ENCODE measurements around the gene PUS10. TPM values are rescaled to one million over a fixed set of nuclear protein-coding genes. Genes with fewer than 3 reads are reported as not detected.

The PUS10 gene
- total and polyA plus RNA-seq, 2 of the 13 experiments (the other 11 are each of a cell fraction or from before 2014, with no cell fraction given) = 41.4 to 44.3 TPM

DNA sequence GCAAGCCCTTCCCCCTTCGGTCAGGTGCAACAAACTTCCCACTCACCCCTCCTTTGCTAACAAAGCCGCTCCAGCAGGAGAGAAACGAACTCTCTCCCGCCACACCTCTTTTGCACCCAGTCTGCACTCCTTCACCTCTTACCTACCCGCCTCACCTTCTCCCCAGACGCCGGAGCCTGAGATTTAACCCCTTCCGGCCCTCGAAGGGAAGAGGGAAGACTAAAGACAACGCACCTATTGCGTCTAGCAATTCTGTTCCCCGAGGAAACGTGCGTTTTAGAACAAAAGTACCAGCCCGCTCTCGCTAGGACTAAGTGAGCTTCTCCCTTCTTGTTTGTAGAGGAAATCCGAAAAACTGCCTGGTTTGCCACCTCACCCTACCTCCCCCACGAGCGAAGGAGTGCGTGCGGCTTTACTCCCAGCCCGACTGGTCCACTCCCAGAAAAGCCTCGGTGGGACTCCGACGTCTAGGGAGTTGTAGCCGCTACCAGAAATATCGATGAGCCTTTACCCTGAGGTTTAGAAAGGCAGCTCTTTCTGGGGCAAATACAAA lies 976 bp downstream of the PUS10 start (continued):
- TF ChIP-seq, protein P1, sequence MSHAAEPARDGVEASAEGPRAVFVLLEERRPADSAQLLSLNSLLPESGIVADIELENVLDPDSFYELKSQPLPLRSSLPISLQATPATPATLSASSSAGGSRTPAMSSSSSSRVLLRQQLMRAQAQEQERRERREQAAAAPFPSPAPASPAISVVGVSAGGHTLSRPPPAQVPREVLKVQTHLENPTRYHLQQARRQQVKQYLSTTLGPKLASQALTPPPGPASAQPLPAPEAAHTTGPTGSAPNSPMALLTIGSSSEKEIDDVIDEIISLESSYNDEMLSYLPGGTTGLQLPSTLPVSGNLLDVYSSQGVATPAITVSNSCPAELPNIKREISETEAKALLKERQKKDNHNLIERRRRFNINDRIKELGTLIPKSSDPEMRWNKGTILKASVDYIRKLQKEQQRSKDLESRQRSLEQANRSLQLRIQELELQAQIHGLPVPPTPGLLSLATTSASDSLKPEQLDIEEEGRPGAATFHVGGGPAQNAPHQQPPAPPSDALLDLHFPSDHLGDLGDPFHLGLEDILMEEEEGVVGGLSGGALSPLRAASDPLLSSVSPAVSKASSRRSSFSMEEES (CRISPR knock-in tag; IDR thresholded peaks at IDR 0.05) = 0 out of 2 replicates have a peak, but pooled peaks have one; percentile 17
- TF ChIP-seq PAWR (CRISPR knock-in tag; IDR thresholded peaks at IDR 0.05; ENCODE audit: borderline replicate concordance) (peak; percentile 73; the same call in 1 of the 2 replicates), REL (CRISPR knock-in tag; conservative IDR thresholded peaks at IDR 0.05) (no peak; the same call in 1 of the 2 replicates), ZNF354B (CRISPR knock-in tag; IDR thresholded peaks at IDR 0.05) (peak; percentile 61; the same call in 1 of the 2 replicates), DDIT3 (CRISPR knock-in tag; IDR thresholded peaks at IDR 0.05) (no peak), ZNF414 (CRISPR knock-in tag; IDR thresholded peaks at IDR 0.05) (peak; percentile 65), NFYB (CRISPR knock-in tag; IDR thresholded peaks at IDR 0.05) (no peak; the same call in 1 of the 2 replicates), HCFC1 (IDR thresholded peaks at IDR 0.05; ENCODE audit: low read depth, low read length) (no peak), MED8 (CRISPR knock-in tag; IDR thresholded peaks at IDR 0.05; ENCODE audit: insufficient replicate concordance) (peak; percentile 74), ZNF546 (CRISPR knock-in tag; conservative IDR thresholded peaks at IDR 0.05) (peak; percentile 59; the same call in 1 of the 2 replicates), MEIS2 (CRISPR knock-in tag; IDR thresholded peaks at IDR 0.05) (0 out of 2 replicates have a peak, but pooled peaks have one; percentile 34), ZSCAN20 (CRISPR knock-in tag; IDR thresholded peaks at IDR 0.05; ENCODE audit: borderline replicate concordance) (no peak), STAT5B (CRISPR knock-in tag; IDR thresholded peaks at IDR 0.05) (0 out of 2 replicates have a peak, but pooled peaks have one; percentile 9), ATM (IDR thresholded peaks at IDR 0.05; ENCODE audit: borderline replicate concordance) (no peak), PLRG1 (conservative IDR thresholded peaks at IDR 0.05) (no peak), ZNF800 (CRISPR knock-in tag; IDR thresholded peaks at IDR 0.05) (no peak), ZNF816 (CRISPR knock-in tag; IDR thresholded peaks at IDR 0.05; ENCODE audit: borderline replicate concordance) (no peak), ZMYM4 (CRISPR knock-in tag; IDR thresholded peaks at IDR 0.05) (0 out of 2 replicates have a peak, but pooled peaks have one; percentile 44), KLF6 (CRISPR knock-in tag; IDR thresholded peaks at IDR 0.05) (0 out of 2 replicates have a peak, but pooled peaks have one; percentile 19), HDAC2 (CRISPR knock-in tag; IDR thresholded peaks at IDR 0.05) (peak; percentile 34; the same call in 1 of the 2 replicates), CBX5 (CRISPR knock-in tag; IDR thresholded peaks at IDR 0.05; ENCODE audit: borderline replicate concordance) (peak; percentile 73; the same call in 1 of the 2 replicates), ZNF292 (CRISPR knock-in tag; IDR thresholded peaks at IDR 0.05; ENCODE audit: borderline replicate concordance, low read depth) (no peak)
- TF ChIP-seq, protein P2, sequence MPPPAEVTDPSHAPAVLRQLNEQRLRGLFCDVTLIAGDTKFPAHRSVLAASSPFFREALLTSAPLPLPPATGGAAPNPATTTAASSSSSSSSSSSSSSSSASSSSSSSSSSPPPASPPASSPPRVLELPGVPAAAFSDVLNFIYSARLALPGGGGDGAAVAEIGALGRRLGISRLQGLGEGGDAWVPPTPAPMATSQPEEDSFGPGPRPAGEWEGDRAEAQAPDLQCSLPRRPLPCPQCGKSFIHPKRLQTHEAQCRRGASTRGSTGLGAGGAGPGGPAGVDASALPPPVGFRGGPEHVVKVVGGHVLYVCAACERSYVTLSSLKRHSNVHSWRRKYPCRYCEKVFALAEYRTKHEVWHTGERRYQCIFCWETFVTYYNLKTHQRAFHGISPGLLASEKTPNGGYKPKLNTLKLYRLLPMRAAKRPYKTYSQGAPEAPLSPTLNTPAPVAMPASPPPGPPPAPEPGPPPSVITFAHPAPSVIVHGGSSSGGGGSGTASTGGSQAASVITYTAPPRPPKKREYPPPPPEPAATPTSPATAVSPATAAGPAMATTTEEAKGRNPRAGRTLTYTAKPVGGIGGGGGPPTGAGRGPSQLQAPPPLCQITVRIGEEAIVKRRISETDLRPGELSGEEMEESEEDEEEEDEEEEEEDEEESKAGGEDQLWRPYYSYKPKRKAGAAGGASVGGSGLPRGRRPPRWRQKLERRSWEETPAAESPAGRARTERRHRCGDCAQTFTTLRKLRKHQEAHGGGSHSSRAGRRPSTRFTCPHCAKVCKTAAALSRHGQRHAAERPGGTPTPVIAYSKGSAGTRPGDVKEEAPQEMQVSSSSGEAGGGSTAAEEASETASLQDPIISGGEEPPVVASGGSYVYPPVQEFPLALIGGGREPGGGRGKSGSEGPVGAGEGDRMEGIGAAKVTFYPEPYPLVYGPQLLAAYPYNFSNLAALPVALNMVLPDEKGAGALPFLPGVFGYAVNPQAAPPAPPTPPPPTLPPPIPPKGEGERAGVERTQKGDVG (CRISPR knock-in tag; IDR thresholded peaks at IDR 0.05; ENCODE audit: borderline replicate concordance) = no peak

Data from HepG2 (cell line).